ENCODE measurements around the gene CBLN4. TPM values are rescaled to one million over a fixed set of nuclear protein-coding genes. Genes with fewer than 3 reads are reported as not detected.

Gene CBLN4
- total RNA-seq (2014; rRNA removed; shearing (Covaris generic)) (not detected in 2 replicates), polyA plus RNA-seq (2016; fragmentation: Nextera tagmentation; extraction: Ambion mirVana) (not detected in 2 replicates)

- in situ Hi-C loops (cut with MboI), result no loop called here
- H3K4me1 ChIP-seq (ENCODE audit: insufficient read depth), result no peaks in the 10 kb centered on the region
- no peaks in the 10 kb centered on the region for H3K9me3 ChIP-seq (ENCODE audit: low read depth)
- H3K9me2 ChIP-seq (ENCODE audit: insufficient read depth), result no peaks in the 10 kb centered on the region
- no peaks in the 10 kb centered on the region for H3K36me3 ChIP-seq (ENCODE audit: low read depth)
- H2AFZ ChIP-seq, result no peak within 1 kb of the TSS
- no peak within 1 kb of the TSS for H3K9ac ChIP-seq
- peaks cover 4% of the 10 kb centered on the region for H3K27me3 ChIP-seq (replicated peaks; ENCODE audit: insufficient read depth)
- H3K27ac ChIP-seq, result no peak within 1 kb of the TSS
- no peaks in the 10 kb centered on the region for H4K20me1 ChIP-seq (ENCODE audit: insufficient read depth)
- no peak within 1 kb of the TSS for H3K4me3 ChIP-seq
- H3K79me2 ChIP-seq (ENCODE audit: insufficient read depth), result no peaks in the 10 kb centered on the region
- H3K4me2 ChIP-seq (ENCODE audit: unreplicated experiment), result no peak within 1 kb of the TSS
- WGBS, 2 experiments (ENCODE audit: low coverage in 1 of 2, low lambda C conversion rate in 2 of 2, missing lambda C conversion rate in 2 of 2), result 7 to 13% methylated on average over 27 to 29 of the region's 29 CpGs
- TF ChIP-seq EZH2 (IDR thresholded peaks at IDR 0.05; ENCODE audit: insufficient read depth, poor library complexity, severe bottlenecking), result no peak
- TF ChIP-seq EZH2phosphoT487 (IDR thresholded peaks at IDR 0.05; ENCODE audit: insufficient read depth, low read depth), result no peak
- no peaks in the 10 kb centered on the region for H3F3A ChIP-seq (ENCODE audit: insufficient read depth)
- DNase-seq, result no peak
These were observed at the start of gene CBLN4 for GRCh38 chr20:56005389-56005715. Gene CBLN4 (minus strand): TSS chr20:56005519. CDS start chr20:56004171, 1,348 bp downstream.

GRCh38 chr20:56043227-56043626, 37.9 kb upstream of the CBLN4 start:
- no peak overlapping the region for H3K9ac ChIP-seq
- in situ Hi-C loops (cut with MboI), result no loop called here

GRCh38 chr20:56032251-56032650, 26.9 kb upstream of the CBLN4 start:
- Histone ChIP-seq H3K27ac (no peak overlapping the region), H3K4me3 (no peak overlapping the region), H4K20me1 (ENCODE audit: insufficient read depth) (no peaks in the 10 kb centered on the region), H3K36me3 (ENCODE audit: low read depth) (no peaks in the 10 kb centered on the region), H2AFZ (no peak overlapping the region), H3K9me3 (ENCODE audit: low read depth) (no peaks in the 10 kb centered on the region), H3K9ac (no peak overlapping the region), H3K4me1 (ENCODE audit: insufficient read depth) (no peaks in the 10 kb centered on the region), H3K4me2 (ENCODE audit: unreplicated experiment) (no peak overlapping the region), H3K9me2 (ENCODE audit: insufficient read depth) (no peaks in the 10 kb centered on the region), H3K79me2 (ENCODE audit: insufficient read depth) (no peaks in the 10 kb centered on the region), H3F3A (ENCODE audit: insufficient read depth) (no peaks in the 10 kb centered on the region), H3K27me3 (replicated peaks; ENCODE audit: insufficient read depth) (no peaks in the 10 kb centered on the region)
- 3 to 5% methylated on average over 3 of the region's 3 CpGs for WGBS, 2 experiments (ENCODE audit: low coverage in 1 of 2, low lambda C conversion rate in 2 of 2, missing lambda C conversion rate in 2 of 2)
- DNase-seq, result no peak
- TF ChIP-seq EZH2 (IDR thresholded peaks at IDR 0.05; ENCODE audit: insufficient read depth, poor library complexity, severe bottlenecking), result no peak
- no peak for TF ChIP-seq EZH2phosphoT487 (IDR thresholded peaks at IDR 0.05; ENCODE audit: insufficient read depth, low read depth)
- in situ Hi-C loops (cut with MboI), result no loop called here

More at GRCh38 chr20:56043227-56043626, 37.9 kb upstream of the CBLN4 start:
- no peaks in the 10 kb centered on the region for H3K4me1 ChIP-seq (ENCODE audit: insufficient read depth)
- H3K9me3 ChIP-seq (ENCODE audit: low read depth), result no peaks in the 10 kb centered on the region
- H3K9me2 ChIP-seq (ENCODE audit: insufficient read depth), result no peaks in the 10 kb centered on the region
- 31 to 32% methylated on average over 6 of the region's 6 CpGs for WGBS, 2 experiments (ENCODE audit: low coverage in 1 of 2, low lambda C conversion rate in 2 of 2, missing lambda C conversion rate in 2 of 2)
- no peak overlapping the region for H2AFZ ChIP-seq
- no peak overlapping the region for H3K4me2 ChIP-seq (ENCODE audit: unreplicated experiment)
- H3K27ac ChIP-seq, result no peak overlapping the region
- DNase-seq, result no peak
- no peak overlapping the region for H3K4me3 ChIP-seq
- H3K27me3 ChIP-seq (replicated peaks; ENCODE audit: insufficient read depth), result no peaks in the 10 kb centered on the region
- no peak for TF ChIP-seq EZH2 (IDR thresholded peaks at IDR 0.05; ENCODE audit: insufficient read depth, poor library complexity, severe bottlenecking)
- TF ChIP-seq EZH2phosphoT487 (IDR thresholded peaks at IDR 0.05; ENCODE audit: insufficient read depth, low read depth), result no peak
- no peaks in the 10 kb centered on the region for H3K79me2 ChIP-seq (ENCODE audit: insufficient read depth)
- H4K20me1 ChIP-seq (ENCODE audit: insufficient read depth), result no peaks in the 10 kb centered on the region
- H3F3A ChIP-seq (ENCODE audit: insufficient read depth), result no peaks in the 10 kb centered on the region
- no peaks in the 10 kb centered on the region for H3K36me3 ChIP-seq (ENCODE audit: low read depth)

DNA sequence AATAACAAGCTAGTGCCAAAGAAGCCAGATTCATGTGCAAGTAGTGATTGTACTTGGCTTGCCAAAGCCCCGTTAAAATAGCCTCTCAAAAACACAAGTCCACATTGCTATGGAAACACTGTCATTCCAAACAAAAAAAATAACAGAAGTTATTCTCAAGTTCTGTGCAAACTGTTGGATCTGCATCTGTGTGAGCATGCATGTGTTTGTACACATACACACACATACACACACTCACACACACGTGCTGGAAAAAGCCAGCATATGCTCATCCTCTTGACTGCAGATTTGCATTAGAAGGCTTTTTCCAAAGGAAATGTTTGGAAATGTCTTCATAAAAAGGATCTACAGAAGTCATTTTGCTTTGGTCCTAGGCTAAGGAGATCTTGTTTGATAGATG, 13.4 kb upstream of the CBLN4 start:
- in situ Hi-C loops (cut with MboI), result no loop called here
- H3K36me3 ChIP-seq (ENCODE audit: low read depth), result no peaks in the 10 kb centered on the region
- no peaks in the 10 kb centered on the region for H3K4me1 ChIP-seq (ENCODE audit: insufficient read depth)
- H3K9me3 ChIP-seq (ENCODE audit: low read depth), result no peaks in the 10 kb centered on the region
- H2AFZ ChIP-seq, result no peak overlapping the region
- H3K79me2 ChIP-seq (ENCODE audit: insufficient read depth), result no peaks in the 10 kb centered on the region
- TF ChIP-seq EZH2phosphoT487 (IDR thresholded peaks at IDR 0.05; ENCODE audit: insufficient read depth, low read depth) (no peak), EZH2 (IDR thresholded peaks at IDR 0.05; ENCODE audit: insufficient read depth, poor library complexity, severe bottlenecking) (no peak)
- WGBS, 2 experiments (ENCODE audit: low coverage in 1 of 2, low lambda C conversion rate in 2 of 2, missing lambda C conversion rate in 2 of 2), result 5% methylated on average over 2 of the region's 2 CpGs
- H3K4me3 ChIP-seq, result no peak overlapping the region
- no peak overlapping the region for H3K4me2 ChIP-seq (ENCODE audit: unreplicated experiment)
- no peaks in the 10 kb centered on the region for H3F3A ChIP-seq (ENCODE audit: insufficient read depth)
- H3K9me2 ChIP-seq (ENCODE audit: insufficient read depth), result no peaks in the 10 kb centered on the region
- H3K27ac ChIP-seq, result no peak overlapping the region
- no peak for DNase-seq
- H3K27me3 ChIP-seq (replicated peaks; ENCODE audit: insufficient read depth), result no peaks in the 10 kb centered on the region
- no peaks in the 10 kb centered on the region for H4K20me1 ChIP-seq (ENCODE audit: insufficient read depth)
- H3K9ac ChIP-seq, result no peak overlapping the region

- Histone ChIP-seq H3K79me2 (ENCODE audit: insufficient read depth) (no peaks in the 10 kb centered on the region), H3K9me3 (ENCODE audit: low read depth) (no peaks in the 10 kb centered on the region), H3K4me2 (ENCODE audit: unreplicated experiment) (no peak overlapping the region), H3K4me1 (ENCODE audit: insufficient read depth) (no peaks in the 10 kb centered on the region), H3K36me3 (ENCODE audit: low read depth) (no peaks in the 10 kb centered on the region), H2AFZ (no peak overlapping the region), H3K9me2 (ENCODE audit: insufficient read depth) (no peaks in the 10 kb centered on the region), H3F3A (ENCODE audit: insufficient read depth) (no peaks in the 10 kb centered on the region), H3K4me3 (no peak overlapping the region), H3K27ac (no peak overlapping the region), H3K27me3 (replicated peaks; ENCODE audit: insufficient read depth) (no peaks in the 10 kb centered on the region), H4K20me1 (ENCODE audit: insufficient read depth) (no peaks in the 10 kb centered on the region), H3K9ac (no peak overlapping the region)
- DNase-seq, result no peak
- in situ Hi-C loops (cut with MboI), result no loop called here
- WGBS, 2 experiments (ENCODE audit: low coverage in 1 of 2, low lambda C conversion rate in 2 of 2, missing lambda C conversion rate in 2 of 2), result 6 to 7% methylated on average over 3 of the region's 3 CpGs
- TF ChIP-seq EZH2phosphoT487 (IDR thresholded peaks at IDR 0.05; ENCODE audit: insufficient read depth, low read depth) (no peak), EZH2 (IDR thresholded peaks at IDR 0.05; ENCODE audit: insufficient read depth, poor library complexity, severe bottlenecking) (no peak)
These were observed 12.9 kb upstream of the CBLN4 start for GRCh38 chr20:56018194-56018593.

Measured in GM23248 (cell line).